Choroid plexus epithelial cell (primary cell): Measurements from ENCODE around the gene CAMKK1.

ENCODE experiments used
- DNase-seq: peaks from one replicate; pipeline ENCODE4 v3.0.0-alpha.2; 2010; ENCODE audit warnings: low read depth
- H3K4me3 ChIP-seq: 2 replicates; pipeline ENCODE4 v1.5.1; 2011; ENCODE audit warnings: low read depth, mild to moderate bottlenecking, control low read depth, low read length, moderate library complexity
- CTCF ChIP-seq: conservative IDR thresholded peaks from 2 replicates; pipeline ENCODE4 v1.5.1; 2011; ENCODE audit warnings: low read depth, mild to moderate bottlenecking, control low read depth, inconsistent platforms, low read length, moderate library complexity

Gene CAMKK1

GRCh38 chr17:3896108-3896967 is 3.5 kb upstream of the CAMKK1 start:
- no peak overlapping the region for H3K4me3 ChIP-seq
- no peak for DNase-seq
- no peak for TF ChIP-seq CTCF

- no peak for TF ChIP-seq CTCF
- no peak for DNase-seq
- H3K4me3 ChIP-seq = no peak overlapping the region
These were observed 2.5 kb upstream of the CAMKK1 start for GRCh38 chr17:3895354-3895753.

- no peak for DNase-seq
- no peak for TF ChIP-seq CTCF
- no peak overlapping the region for H3K4me3 ChIP-seq
These were observed 2.1 kb upstream of the CAMKK1 start for GRCh38 chr17:3894911-3895343.

- no peak for DNase-seq
- no peak overlapping the region for H3K4me3 ChIP-seq
- TF ChIP-seq CTCF = no peak
These were observed 1.3 kb upstream of the CAMKK1 start for GRCh38 chr17:3894188-3894587.

GRCh38 chr17:3893720-3894116 is 865 bp upstream of the CAMKK1 start:
- DNase-seq = no peak
- no peak for TF ChIP-seq CTCF

GRCh38 chr17:3892095-3892998 is 506 bp downstream of the CAMKK1 start:
- no peak for TF ChIP-seq CTCF
- DNase-seq = peak; percentile 51
- peak overlapping the region; percentile 61 for H3K4me3 ChIP-seq

More at GRCh38 chr17:3893720-3894116, 865 bp upstream of the CAMKK1 start:
- H3K4me3 ChIP-seq = no peak overlapping the region
